GM12878 (cell line): ENCODE measurements around the gene ADM2.

ENCODE experiments used
- CBX3 ChIP-seq: fragments of 200-600 bp; sonication (generic); IDR thresholded peaks from 2 replicates; pipeline ENCODE4 v1.6.1; 2016; ENCODE audit warnings: low read depth, borderline replicate concordance
- CTCF ChIP-seq, 3 experiments: IDR thresholded peaks in 2 of 3; conservative IDR thresholded peaks in 1 of 3; 2 replicates each; pipeline ENCODE4 v1.5.1; 2011; ENCODE audit warnings: low read depth in 3 of 3, low read length in 3 of 3, mild to moderate bottlenecking in 3 of 3, control low read depth in 2 of 3, moderate library complexity in 2 of 3, inconsistent platforms in 1 of 3, mixed read lengths in 1 of 3; ENCODE audit not compliant: control insufficient read depth in 2 of 3, insufficient read depth in 1 of 3; ENCODE audit errors: extremely low read depth in 1 of 3
- CUX1 ChIP-seq: IDR thresholded peaks from 2 replicates; pipeline ENCODE4 v1.6.1; 2012; ENCODE audit warnings: improper control_type of control experiment, low read depth, low read length; ENCODE audit not compliant: insufficient replicate concordance
- GABPA ChIP-seq: IDR thresholded peaks from 2 replicates; pipeline ENCODE4 v1.6.1; 2014; ENCODE audit warnings: antibody characterized with exemption, low read depth, mild to moderate bottlenecking, inconsistent platforms
- HCFC1 ChIP-seq: fragments of 150-350 bp; IDR thresholded peaks from 2 replicates; pipeline ENCODE4 v1.6.1; 2014; ENCODE audit warnings: low read length
- JUNB ChIP-seq: IDR thresholded peaks from 2 replicates; pipeline ENCODE4 v1.6.1; 2016; ENCODE audit warnings: antibody characterized with exemption, mild to moderate bottlenecking
- RBBP5 ChIP-seq: fragments of 200-600 bp; sonication (generic); conservative IDR thresholded peaks from 2 replicates; pipeline ENCODE4 v1.6.1; 2016
- SIX5 ChIP-seq: IDR thresholded peaks from 2 replicates; pipeline ENCODE4 v1.6.1; 2011; ENCODE audit warnings: mild to moderate bottlenecking, low read depth, low read length, moderate library complexity; ENCODE audit not compliant: severe bottlenecking
- SREBF1 ChIP-seq: IDR thresholded peaks from 2 replicates; pipeline ENCODE4 v1.6.1; 2012; ENCODE audit warnings: mild to moderate bottlenecking, low read length
- USF1 ChIP-seq: IDR thresholded peaks from 2 replicates; pipeline ENCODE4 v1.6.1; 2011; ENCODE audit warnings: borderline replicate concordance, low read depth, mild to moderate bottlenecking, moderate library complexity, mixed read lengths, low read length; ENCODE audit not compliant: insufficient read depth; ENCODE audit errors: extremely low read length
- ZBTB40 ChIP-seq: fragments of 450-650 bp; IDR thresholded peaks from 2 replicates; pipeline ENCODE4 v1.6.1; 2016; ENCODE audit warnings: mild to moderate bottlenecking, moderate library complexity, borderline replicate concordance

DNA sequence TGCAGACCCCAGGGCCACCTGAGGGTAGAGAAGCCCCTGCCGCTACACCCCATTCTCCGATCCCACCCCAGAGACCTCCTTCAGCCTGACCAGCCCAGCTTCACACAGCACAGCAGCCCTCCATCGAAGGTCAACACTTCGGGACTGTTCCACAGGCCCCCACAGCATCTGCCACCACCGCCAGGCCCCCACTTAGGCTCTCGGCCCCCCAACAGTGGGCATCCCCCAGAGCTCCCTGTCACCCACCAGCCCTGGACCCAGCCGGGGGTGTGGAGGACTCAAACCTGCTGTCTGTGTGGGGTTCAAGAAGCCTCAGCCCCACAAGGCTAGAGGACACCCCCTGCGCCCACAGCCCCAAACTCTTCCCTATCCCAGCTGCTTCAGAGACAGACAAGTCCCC is 12.7 kb upstream of the ADM2 start:
- TF ChIP-seq CTCF (IDR thresholded peaks at IDR 0.05 in 2 of 3, conservative IDR thresholded peaks at IDR 0.05 in 1 of 3; ENCODE audit: control insufficient read depth in 2 of 3, extremely low read depth in 1 of 3, insufficient read depth in 1 of 3, low read depth in 3 of 3, low read length in 3 of 3) = no peak
- no peak for TF ChIP-seq CBX3
- TF ChIP-seq GABPA = no peak
- TF ChIP-seq SREBF1 = no peak
- no peak for TF ChIP-seq USF1
- TF ChIP-seq ZBTB40 = no peak
- TF ChIP-seq JUNB = no peak
- no peak for TF ChIP-seq SIX5
- TF ChIP-seq CUX1 = no peak
- TF ChIP-seq RBBP5 = no peak
- TF ChIP-seq HCFC1 = no peak
